Smooth muscle cell (in vitro differentiated cells): ENCODE results near the gene XRCC5. TPM values are rescaled to one million over a fixed set of nuclear protein-coding genes. Genes with fewer than 3 reads are reported as not detected.

Source experiments
- DNase-seq: peaks from one replicate; lab custom pipeline; 2025; ENCODE audit not compliant: unreplicated experiment; lab: John Stamatoyannopoulos, UW
- H2AFZ ChIP-seq: fragments of 200-600 bp; sonication (generic); 2 replicates; pipeline ENCODE4 v1.6.0; 2016; ENCODE audit warnings: antibody characterized with exemption, low read depth, mild to moderate bottlenecking
- H3F3A ChIP-seq: fragments of 200-600 bp; sonication (generic); 2 replicates; pipeline ENCODE4 v1.6.0; 2017; ENCODE audit warnings: antibody characterized with exemption, low read depth
- H3K27ac ChIP-seq: fragments of 200-600 bp; sonication (generic); 2 replicates; pipeline ENCODE4 v1.5.1; 2016; ENCODE audit warnings: low read depth, mild to moderate bottlenecking
- H3K27me3 ChIP-seq: fragments of 200-600 bp; sonication (generic); 2 replicates; pipeline ENCODE4 v1.6.1; 2016; ENCODE audit warnings: low read depth, mild to moderate bottlenecking
- H3K36me3 ChIP-seq: fragments of 200-600 bp; sonication (generic); 2 replicates; pipeline ENCODE4 v1.5.1; 2016; ENCODE audit warnings: low read depth
- H3K4me1 ChIP-seq: fragments of 200-600 bp; sonication (generic); 2 replicates; pipeline ENCODE4 v1.5.1; 2016; ENCODE audit warnings: low read depth
- H3K4me2 ChIP-seq: fragments of 200-600 bp; sonication (generic); 2 replicates; pipeline ENCODE4 v1.6.0; 2016; ENCODE audit warnings: mild to moderate bottlenecking
- H3K4me3 ChIP-seq: fragments of 200-600 bp; sonication (generic); 2 replicates; pipeline ENCODE4 v1.5.1; 2016; ENCODE audit warnings: mild to moderate bottlenecking
- H3K79me2 ChIP-seq: fragments of 200-600 bp; sonication (generic); 2 replicates; pipeline ENCODE4 v1.6.0; 2016; ENCODE audit warnings: low read depth, mild to moderate bottlenecking
- H3K9ac ChIP-seq: fragments of 200-600 bp; sonication (generic); 2 replicates; pipeline ENCODE4 v1.6.0; 2016; ENCODE audit warnings: low read depth
- H3K9me3 ChIP-seq: fragments of 200-600 bp; sonication (generic); replicated peaks from 2 replicates; pipeline ENCODE4 v1.5.1; 2016; ENCODE audit warnings: low read depth
- H4K20me1 ChIP-seq: fragments of 200-600 bp; sonication (generic); 2 replicates; pipeline ENCODE4 v1.6.0; 2016; ENCODE audit warnings: low read depth
- WGBS: methylation state at CpG from one replicate; pipeline ENCODE4 v1.1.7; 2016; ENCODE audit warnings: low lambda C conversion rate; 5-methylcytosine and 5-hydroxymethylcytosine counted together
- polyA plus RNA-seq: library from polyadenylated mRNA; unstranded; fragments of >200 nt; fragmentation: Nextera tagmentation; extraction: Ambion mirVana; gene quantifications from 2 replicates; pipeline ENCODE4 v1.2.1, GENCODE V29; 2016
- total RNA-seq: library from RNA; depleted of rRNA; stranded (reverse); fragments of >200 nt; gene quantifications from 2 replicates; pipeline ENCODE4 v1.2.3, GENCODE V29; 2014
- TF ChIP-seq, protein P1 (sequence below): fragments of 200-600 bp; sonication (generic); IDR thresholded peaks from 2 replicates; pipeline ENCODE4 v1.5.1; 2017; ENCODE audit warnings: borderline replicate concordance, mild to moderate bottlenecking, antibody characterized with exemption; ENCODE audit not compliant: insufficient read depth, poor library complexity, severe bottlenecking

XRCC5 gene
- total and polyA plus RNA-seq, 2 experiments from 2014 or later = 197 to 266 TPM

DNA sequence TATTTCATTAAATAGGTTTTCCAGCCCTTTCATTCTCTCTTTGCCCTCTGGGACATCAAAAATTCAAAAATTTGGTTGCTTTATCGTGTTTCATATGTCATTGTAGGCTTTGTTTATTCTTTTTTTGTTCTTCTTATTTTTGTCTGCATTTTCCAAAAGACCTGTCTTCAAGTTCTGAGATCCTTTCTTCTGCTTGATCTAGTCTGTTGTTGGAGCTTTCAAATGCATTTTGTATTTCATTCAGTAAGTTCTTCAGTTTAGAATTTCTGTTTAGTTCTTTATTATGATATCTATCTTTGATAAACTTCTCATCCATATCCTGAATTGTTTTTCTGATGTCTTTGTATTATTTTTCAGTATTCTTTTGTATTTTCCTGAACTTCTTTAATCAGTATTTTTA lies 123.6 kb downstream of the XRCC5 start:
- Histone ChIP-seq H3K4me3 (no peak overlapping the region), H3K27ac (no peak overlapping the region), H3K27me3 (no peaks in the 10 kb centered on the region), H2AFZ (no peak overlapping the region), H3K9ac (no peak overlapping the region), H3F3A (no peaks in the 10 kb centered on the region), H4K20me1 (no peaks in the 10 kb centered on the region), H3K4me1 (no peaks in the 10 kb centered on the region), H3K36me3 (peaks cover 7% of the 10 kb centered on the region), H3K4me2 (no peak overlapping the region), H3K9me3 (peaks cover 9% of the 10 kb centered on the region), H3K79me2 (no peaks in the 10 kb centered on the region)
- WGBS = 90% methylated on average over 1 of the region's 1 CpG
- DNase-seq = no peak
- TF ChIP-seq, protein P1, sequence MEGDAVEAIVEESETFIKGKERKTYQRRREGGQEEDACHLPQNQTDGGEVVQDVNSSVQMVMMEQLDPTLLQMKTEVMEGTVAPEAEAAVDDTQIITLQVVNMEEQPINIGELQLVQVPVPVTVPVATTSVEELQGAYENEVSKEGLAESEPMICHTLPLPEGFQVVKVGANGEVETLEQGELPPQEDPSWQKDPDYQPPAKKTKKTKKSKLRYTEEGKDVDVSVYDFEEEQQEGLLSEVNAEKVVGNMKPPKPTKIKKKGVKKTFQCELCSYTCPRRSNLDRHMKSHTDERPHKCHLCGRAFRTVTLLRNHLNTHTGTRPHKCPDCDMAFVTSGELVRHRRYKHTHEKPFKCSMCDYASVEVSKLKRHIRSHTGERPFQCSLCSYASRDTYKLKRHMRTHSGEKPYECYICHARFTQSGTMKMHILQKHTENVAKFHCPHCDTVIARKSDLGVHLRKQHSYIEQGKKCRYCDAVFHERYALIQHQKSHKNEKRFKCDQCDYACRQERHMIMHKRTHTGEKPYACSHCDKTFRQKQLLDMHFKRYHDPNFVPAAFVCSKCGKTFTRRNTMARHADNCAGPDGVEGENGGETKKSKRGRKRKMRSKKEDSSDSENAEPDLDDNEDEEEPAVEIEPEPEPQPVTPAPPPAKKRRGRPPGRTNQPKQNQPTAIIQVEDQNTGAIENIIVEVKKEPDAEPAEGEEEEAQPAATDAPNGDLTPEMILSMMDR = no peak

DNA sequence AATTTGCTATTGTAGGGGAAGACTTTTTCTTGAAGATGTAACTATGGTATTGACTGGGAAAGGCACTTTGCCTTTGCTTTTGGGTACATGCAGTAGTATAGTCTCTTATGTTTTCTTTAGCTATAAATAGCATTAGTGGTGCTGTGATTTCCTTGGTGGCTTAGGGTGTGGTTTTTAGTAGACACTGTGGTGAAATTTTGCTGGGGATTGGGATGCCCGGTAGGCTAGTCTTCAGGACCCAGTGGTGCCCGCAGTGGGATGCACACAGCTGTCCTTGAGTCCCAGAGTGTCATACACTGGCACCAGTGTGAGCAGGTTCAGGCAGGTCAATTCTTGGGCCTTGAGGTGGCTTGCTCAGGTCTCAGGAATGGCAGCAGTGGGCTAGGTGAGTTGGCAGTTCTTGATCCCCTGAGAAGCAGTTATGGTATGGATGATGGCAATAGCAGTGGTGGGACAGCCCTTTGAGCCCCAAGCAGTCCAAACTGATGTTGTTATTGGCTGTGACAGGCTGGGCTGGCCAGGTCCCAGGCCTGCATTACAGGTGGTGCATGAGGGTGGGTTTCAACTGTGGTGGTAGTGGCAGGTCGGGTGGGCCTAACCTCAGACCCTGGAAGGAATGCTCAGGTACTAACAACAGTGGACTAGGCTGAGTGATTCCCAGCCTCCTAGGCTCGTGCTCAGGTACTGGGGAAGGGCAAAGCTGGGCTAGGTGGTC lies 124.3 kb downstream of the XRCC5 start:
- TF ChIP-seq, protein P1 = no peak
- peaks cover 9% of the 10 kb centered on the region for H3K9me3 ChIP-seq
- WGBS = 90% methylated on average over 4 of the region's 4 CpGs

DNA sequence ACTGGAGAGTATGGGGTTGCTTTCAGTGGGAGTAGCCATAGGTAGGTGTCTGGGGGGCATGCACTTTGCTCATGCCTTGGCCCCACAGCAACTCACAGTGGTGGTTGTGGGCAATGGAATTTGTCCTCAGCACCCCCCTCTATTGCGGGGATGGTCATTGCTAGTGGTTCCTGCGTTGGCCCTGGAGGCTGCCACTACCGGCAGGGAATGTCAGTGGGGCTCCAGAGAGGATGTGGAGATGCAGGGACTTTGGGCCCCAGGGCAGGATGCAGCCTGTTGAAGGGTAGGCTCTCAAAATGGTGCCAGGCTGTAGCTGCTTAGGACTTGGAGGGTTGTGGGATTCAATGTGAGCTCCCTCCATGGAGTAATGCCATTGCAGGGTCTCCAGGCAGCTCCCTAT lies 125.0 kb downstream of the XRCC5 start:
- peaks cover 9% of the 10 kb centered on the region for H3K9me3 ChIP-seq

More for the DNA sequence above, 124.3 kb downstream of the XRCC5 start:
- H3K4me3 ChIP-seq = no peak overlapping the region
- DNase-seq = no peak
- H3K9ac ChIP-seq = no peak overlapping the region
- no peaks in the 10 kb centered on the region for H3K4me1 ChIP-seq
- no peak overlapping the region for H2AFZ ChIP-seq
- no peak overlapping the region for H3K4me2 ChIP-seq
- no peak overlapping the region for H3K27ac ChIP-seq
- H3K79me2 ChIP-seq = no peaks in the 10 kb centered on the region
- no peaks in the 10 kb centered on the region for H4K20me1 ChIP-seq
- H3K27me3 ChIP-seq = no peaks in the 10 kb centered on the region
- peaks cover 7% of the 10 kb centered on the region for H3K36me3 ChIP-seq
- no peaks in the 10 kb centered on the region for H3F3A ChIP-seq

More for the DNA sequence above, 125.0 kb downstream of the XRCC5 start:
- Histone ChIP-seq H3K79me2 (no peaks in the 10 kb centered on the region), H3F3A (no peaks in the 10 kb centered on the region), H2AFZ (no peak overlapping the region), H3K27me3 (no peaks in the 10 kb centered on the region), H3K4me3 (no peak overlapping the region), H3K4me2 (no peak overlapping the region), H3K36me3 (peaks cover 3% of the 10 kb centered on the region), H3K27ac (no peak overlapping the region), H4K20me1 (no peaks in the 10 kb centered on the region), H3K9ac (no peak overlapping the region), H3K4me1 (no peaks in the 10 kb centered on the region)
- WGBS = 100% methylated on average over 3 of the region's 3 CpGs
- DNase-seq = no peak
- TF ChIP-seq, protein P1 = no peak
